ENCODE measurements around the gene GCSH. TPM values are rescaled to one million over a fixed set of nuclear protein-coding genes. Genes with fewer than 3 reads are reported as not detected.

Gene GCSH
- polyA plus RNA-seq, 2 of the 4 experiments (the other 2 are of a cell fraction): 73.5 to 76.4 TPM

DNA sequence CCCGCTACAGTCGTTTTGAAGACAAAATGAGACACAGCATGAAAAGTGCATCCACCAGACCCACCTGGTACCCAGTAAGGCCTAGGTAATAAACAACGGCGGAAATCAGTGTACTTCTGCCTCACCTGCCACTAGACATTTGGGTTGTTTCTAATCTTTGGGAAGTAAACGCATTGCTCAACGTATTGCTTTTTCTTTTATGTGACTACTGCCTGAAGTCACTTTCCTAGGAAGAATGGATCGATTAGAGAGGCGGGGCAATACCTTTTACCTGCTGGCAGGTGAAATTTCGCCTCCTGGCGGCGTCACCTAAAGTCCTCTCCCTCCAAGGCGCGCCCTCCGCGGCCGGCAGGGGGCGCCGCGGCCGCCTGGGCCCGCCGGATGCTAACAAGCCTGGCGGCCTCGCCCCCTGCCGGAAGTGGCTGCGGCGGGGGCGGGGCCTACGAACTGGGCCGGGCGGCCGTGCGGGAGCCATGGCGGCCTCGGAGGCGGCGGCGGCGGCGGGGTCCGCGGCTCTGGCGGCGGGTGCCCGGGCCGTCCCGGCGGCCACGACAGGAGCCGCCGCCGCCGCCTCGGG is 60.7 kb downstream of the GCSH start, which contains the start of gene ATMIN (continued):
- 0 out of 2 replicates have a peak, but pooled peaks have one; percentile 22 for TF ChIP-seq E2F6 (IDR thresholded peaks at IDR 0.05; ENCODE audit: borderline replicate concordance, low read depth)
- TF ChIP-seq CHD4 (IDR thresholded peaks at IDR 0.05; ENCODE audit: borderline replicate concordance): peak; percentile 33; the same call in 1 of the 2 replicates
- TF ChIP-seq RAD21 (conservative IDR thresholded peaks at IDR 0.05 in 1 of 2, IDR thresholded peaks at IDR 0.05 in 1 of 2): peak; percentile 52 to 82
- no peak for TF ChIP-seq EP300 (IDR thresholded peaks at IDR 0.05)
- TF ChIP-seq MAZ (IDR thresholded peaks at IDR 0.05; ENCODE audit: borderline replicate concordance, low read depth, low read length): no peak
- TF ChIP-seq JUN (IDR thresholded peaks at IDR 0.05): peak; percentile 68 to 82
- no peak for TF ChIP-seq SREBF2 (IDR thresholded peaks at IDR 0.05)
- TF ChIP-seq, protein P1, sequence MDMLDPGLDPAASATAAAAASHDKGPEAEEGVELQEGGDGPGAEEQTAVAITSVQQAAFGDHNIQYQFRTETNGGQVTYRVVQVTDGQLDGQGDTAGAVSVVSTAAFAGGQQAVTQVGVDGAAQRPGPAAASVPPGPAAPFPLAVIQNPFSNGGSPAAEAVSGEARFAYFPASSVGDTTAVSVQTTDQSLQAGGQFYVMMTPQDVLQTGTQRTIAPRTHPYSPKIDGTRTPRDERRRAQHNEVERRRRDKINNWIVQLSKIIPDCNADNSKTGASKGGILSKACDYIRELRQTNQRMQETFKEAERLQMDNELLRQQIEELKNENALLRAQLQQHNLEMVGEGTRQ (IDR thresholded peaks at IDR 0.05): no peak
- no peak for TF ChIP-seq HOXB13 (CRISPR knock-in tag; IDR thresholded peaks at IDR 0.05; ENCODE audit: low read depth)
- TF ChIP-seq, protein P2, sequence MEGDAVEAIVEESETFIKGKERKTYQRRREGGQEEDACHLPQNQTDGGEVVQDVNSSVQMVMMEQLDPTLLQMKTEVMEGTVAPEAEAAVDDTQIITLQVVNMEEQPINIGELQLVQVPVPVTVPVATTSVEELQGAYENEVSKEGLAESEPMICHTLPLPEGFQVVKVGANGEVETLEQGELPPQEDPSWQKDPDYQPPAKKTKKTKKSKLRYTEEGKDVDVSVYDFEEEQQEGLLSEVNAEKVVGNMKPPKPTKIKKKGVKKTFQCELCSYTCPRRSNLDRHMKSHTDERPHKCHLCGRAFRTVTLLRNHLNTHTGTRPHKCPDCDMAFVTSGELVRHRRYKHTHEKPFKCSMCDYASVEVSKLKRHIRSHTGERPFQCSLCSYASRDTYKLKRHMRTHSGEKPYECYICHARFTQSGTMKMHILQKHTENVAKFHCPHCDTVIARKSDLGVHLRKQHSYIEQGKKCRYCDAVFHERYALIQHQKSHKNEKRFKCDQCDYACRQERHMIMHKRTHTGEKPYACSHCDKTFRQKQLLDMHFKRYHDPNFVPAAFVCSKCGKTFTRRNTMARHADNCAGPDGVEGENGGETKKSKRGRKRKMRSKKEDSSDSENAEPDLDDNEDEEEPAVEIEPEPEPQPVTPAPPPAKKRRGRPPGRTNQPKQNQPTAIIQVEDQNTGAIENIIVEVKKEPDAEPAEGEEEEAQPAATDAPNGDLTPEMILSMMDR (IDR thresholded peaks at IDR 0.05): peak; percentile 100
- no peak for TF ChIP-seq CBX2 (IDR thresholded peaks at IDR 0.05; ENCODE audit: borderline replicate concordance, low read depth)
- no peak for TF ChIP-seq RNF2 (IDR thresholded peaks at IDR 0.05; ENCODE audit: borderline replicate concordance, low read depth)
- peak; percentile 96 for TF ChIP-seq SMC3 (IDR thresholded peaks at IDR 0.05)

Small RNA genes lying within 50 kb of the gene (small RNA-seq; reads per million reads assigned to genes)
- gene AC092718.3 (0 reads per million in 6 experiments), gene RNU6-1191P (0 reads per million in 6 experiments)

Other genes with a start within 250 kb of the GCSH start
- 185 and 207 TPM in 2 replicates for gene CMC2, start 89.5 kb downstream of the GCSH start, polyA plus RNA-seq (2011; rRNA removed)
- 136 to 143 TPM (median 141 TPM) in 3 replicates for gene CMC2, start 89.5 kb downstream of the GCSH start, polyA plus RNA-seq (2017; fragmentation: RNase III; extraction: RNeasy Plus Mini Kit Qiagen cat#74134 plus additional on column Dnase treatment)
- 89.5 and 101 TPM in 2 replicates for gene CENPN, start 89.2 kb downstream of the GCSH start, polyA plus RNA-seq (2011; rRNA removed)
- gene CENPN, start 89.2 kb downstream of the GCSH start, polyA plus RNA-seq (2017; fragmentation: RNase III; extraction: RNeasy Plus Mini Kit Qiagen cat#74134 plus additional on column Dnase treatment): 68.4 to 84.3 TPM (median 82.6 TPM) in 3 replicates
- gene ATMIN, start 60.6 kb downstream of the GCSH start, polyA plus RNA-seq (2011; rRNA removed): 50.4 and 56.4 TPM in 2 replicates
- 26.1 to 26.3 TPM (median 26.2 TPM) in 3 replicates for gene ATMIN, start 60.6 kb downstream of the GCSH start, polyA plus RNA-seq (2017; fragmentation: RNase III; extraction: RNeasy Plus Mini Kit Qiagen cat#74134 plus additional on column Dnase treatment)
- gene C16orf46, start 19.2 kb downstream of the GCSH start, polyA plus RNA-seq (2011; rRNA removed): 1.3 and 1.4 TPM in 2 replicates
- 0.37 to 0.83 TPM (median 0.69 TPM) in 3 replicates for gene C16orf46, start 19.2 kb downstream of the GCSH start, polyA plus RNA-seq (2017; fragmentation: RNase III; extraction: RNeasy Plus Mini Kit Qiagen cat#74134 plus additional on column Dnase treatment)
- 4.1 and 6.2 TPM in 2 replicates for gene BCO1, start 142.3 kb upstream of the GCSH start, polyA plus RNA-seq (2011; rRNA removed)
- gene BCO1, start 142.3 kb upstream of the GCSH start, polyA plus RNA-seq (2017; fragmentation: RNase III; extraction: RNeasy Plus Mini Kit Qiagen cat#74134 plus additional on column Dnase treatment): 3.9 to 6.6 TPM (median 5.0 TPM) in 3 replicates
- 6.5 and 8.1 TPM in 2 replicates for gene GAN, start 218.6 kb upstream of the GCSH start, polyA plus RNA-seq (2011; rRNA removed)
- gene GAN, start 218.6 kb upstream of the GCSH start, polyA plus RNA-seq (2017; fragmentation: RNase III; extraction: RNeasy Plus Mini Kit Qiagen cat#74134 plus additional on column Dnase treatment): 2.5 to 2.8 TPM (median 2.8 TPM) in 3 replicates